ENCODE results near the gene CERK. TPM values are rescaled to one million over a fixed set of nuclear protein-coding genes. Genes with fewer than 3 reads are reported as not detected.

The CERK gene
- total and polyA plus RNA-seq, 9 of the 15 experiments (the other 6 are each of a cell fraction or from before 2014, with no cell fraction given), result 1.1 to 14.9 (median 8.7) TPM

GRCh38 chr22:46652081-46652846, 85.8 kb downstream of the CERK start:
- Histone ChIP-seq H3K4me2 (ENCODE audit: insufficient read depth, low read length) (peak overlapping the region; percentile 37; the same call in 1 of the 2 replicates), H2AFZ (ENCODE audit: low read depth, low read length) (no peak overlapping the region), H3K9me1 (ENCODE audit: control insufficient read depth, insufficient read depth, low read length) (no peaks in the 10 kb centered on the region), H3K9ac (ENCODE audit: insufficient read depth in 1 of 2, low read depth in 2 of 2, low read length in 2 of 2) (peak overlapping the region; percentile 53 to 86; a peak in 3 of 4 replicates), H3K79me2 (ENCODE audit: control insufficient read depth, insufficient read depth, low read length) (peaks cover 55% of the 10 kb centered on the region), H3K27ac (ENCODE audit: extremely low read depth, low read depth, low read length) (peak overlapping the region; percentile 72), H4K20me1 (replicated peaks; ENCODE audit: control insufficient read depth, insufficient read depth, low read length) (no peaks in the 10 kb centered on the region), H3K36me3 (ENCODE audit: control insufficient read depth, insufficient read depth, low read length) (peaks cover 1% of the 10 kb centered on the region; the same call in 1 of the 3 replicates), H3K4me1 (replicated peaks in 1 of 2; ENCODE audit: control insufficient read depth in 2 of 2, insufficient read depth in 2 of 2, low read length in 2 of 2) (peaks cover 41 to 64% of the 10 kb centered on the region in 2 experiments), H3K4me3 (no peak overlapping the region), H3K27me3 (ENCODE audit: control insufficient read depth in 2 of 2, insufficient read depth in 2 of 2, low read length in 2 of 2) (no peaks in the 10 kb centered on the region), H3K9me3 (replicated peaks; ENCODE audit: control insufficient read depth, insufficient read depth, low read depth, low read length) (no peaks in the 10 kb centered on the region)
- WGBS (ENCODE audit: insufficient coverage, low coverage, missing lambda C conversion rate), result 35% methylated on average over 11 of the region's 22 CpGs
- ChIA-PET CTCF (ENCODE audit: low intra/inter-chr PET ratio) (no interaction called here), POLR2A (interaction anchor here (0.8 kb wide), 1 partner anchor 110 kb away, joined by 3 read pairs; the partner anchor contains the start of gene TBC1D22A)
- peak; percentile 62 to 67 (median 66) for DNase-seq (ENCODE audit: extremely low read depth in 1 of 4, low spot score in 3 of 4)
- peak; percentile 55 for FAIRE-seq
- intact Hi-C loops (cut with micrococcal nuclease) (no loop called here), in situ Hi-C loops (cut with MboI) (no loop called here)
- BruUV-seq (replicated peaks), result no TSS peak
- ATAC-seq, result peak; percentile 45
- TF ChIP-seq RAD21 (CRISPR knock-in tag; conservative IDR thresholded peaks at IDR 0.05 in 1 of 2, IDR thresholded peaks at IDR 0.05 in 1 of 2) (no peak), CBX8 (IDR thresholded peaks at IDR 0.05; ENCODE audit: borderline replicate concordance, extremely low read depth, low read depth, low read length, poor library complexity, severe bottlenecking) (no peak), ETV6 (IDR thresholded peaks at IDR 0.05; ENCODE audit: borderline replicate concordance in 1 of 2, low read depth in 2 of 2, low read length in 1 of 2) (no peak), ETV6 (CRISPR knock-in tag; IDR thresholded peaks at IDR 0.05; ENCODE audit: borderline replicate concordance) (no peak), MTF1 (CRISPR knock-in tag; IDR thresholded peaks at IDR 0.05; ENCODE audit: borderline replicate concordance) (no peak), YY1 (IDR thresholded peaks at IDR 0.05; ENCODE audit: borderline replicate concordance in 1 of 3, control insufficient read depth in 1 of 3, extremely low read depth in 1 of 3, insufficient read depth in 3 of 3, insufficient read length in 1 of 3, insufficient replicate concordance in 2 of 3, low read depth in 1 of 3, low read length in 2 of 3) (peak in 1 of 3 experiments; percentile 28), TAF9B (IDR thresholded peaks at IDR 0.05; ENCODE audit: partially characterized antibody) (no peak), U2AF2 (optimal IDR thresholded peaks at IDR 0.05; ENCODE audit: low read depth, low read length) (no peak), TSHZ1 (CRISPR knock-in tag; IDR thresholded peaks at IDR 0.05) (no peak), CREM (IDR thresholded peaks at IDR 0.05; ENCODE audit: low read depth) (peak; percentile 85), ZZZ3 (IDR thresholded peaks at IDR 0.05) (no peak), ZNF717 (CRISPR knock-in tag; IDR thresholded peaks at IDR 0.05) (no peak), TEAD1 (CRISPR knock-in tag; IDR thresholded peaks at IDR 0.05) (no peak), DPF2 (IDR thresholded peaks at IDR 0.05) (peak; percentile 27; the same call in 1 of the 2 replicates), CHCHD3 (CRISPR knock-in tag; IDR thresholded peaks at IDR 0.05) (no peak), TFE3 (CRISPR knock-in tag; IDR thresholded peaks at IDR 0.05) (no peak)
